ENCODE measurements around the gene ORAI3.
A peak's percentile ranks its signal among the peaks of the same experiment; 100 is the strongest.

The ORAI3 gene

GRCh38 chr16:30949650-30950515 is 1.0 kb downstream of the ORAI3 start (continued):
- TF ChIP-seq, protein P1, sequence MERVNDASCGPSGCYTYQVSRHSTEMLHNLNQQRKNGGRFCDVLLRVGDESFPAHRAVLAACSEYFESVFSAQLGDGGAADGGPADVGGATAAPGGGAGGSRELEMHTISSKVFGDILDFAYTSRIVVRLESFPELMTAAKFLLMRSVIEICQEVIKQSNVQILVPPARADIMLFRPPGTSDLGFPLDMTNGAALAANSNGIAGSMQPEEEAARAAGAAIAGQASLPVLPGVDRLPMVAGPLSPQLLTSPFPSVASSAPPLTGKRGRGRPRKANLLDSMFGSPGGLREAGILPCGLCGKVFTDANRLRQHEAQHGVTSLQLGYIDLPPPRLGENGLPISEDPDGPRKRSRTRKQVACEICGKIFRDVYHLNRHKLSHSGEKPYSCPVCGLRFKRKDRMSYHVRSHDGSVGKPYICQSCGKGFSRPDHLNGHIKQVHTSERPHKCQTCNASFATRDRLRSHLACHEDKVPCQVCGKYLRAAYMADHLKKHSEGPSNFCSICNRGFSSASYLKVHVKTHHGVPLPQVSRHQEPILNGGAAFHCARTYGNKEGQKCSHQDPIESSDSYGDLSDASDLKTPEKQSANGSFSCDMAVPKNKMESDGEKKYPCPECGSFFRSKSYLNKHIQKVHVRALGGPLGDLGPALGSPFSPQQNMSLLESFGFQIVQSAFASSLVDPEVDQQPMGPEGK (tag by site-specific recombination; IDR thresholded peaks at IDR 0.05), result peak; percentile 52
- TF ChIP-seq REST (tag by site-specific recombination; IDR thresholded peaks at IDR 0.05) (no peak), ZFP69B (tag by site-specific recombination; IDR thresholded peaks at IDR 0.05) (0 out of 2 replicates have a peak, but pooled peaks have one; percentile 58), TRIM28 (IDR thresholded peaks at IDR 0.05; ENCODE audit: borderline replicate concordance, low read length) (0 out of 2 replicates have a peak, but pooled peaks have one; percentile 21), ZNF560 (tag by site-specific recombination; IDR thresholded peaks at IDR 0.05; ENCODE audit: borderline replicate concordance) (no peak), ZNF514 (tag by site-specific recombination; IDR thresholded peaks at IDR 0.05) (no peak), ZNF223 (tag by site-specific recombination; IDR thresholded peaks at IDR 0.05) (no peak), ZBTB7A (tag by site-specific recombination; IDR thresholded peaks at IDR 0.05; ENCODE audit: low read depth) (0 out of 2 replicates have a peak, but pooled peaks have one; percentile 51), GLI2 (tag by site-specific recombination; IDR thresholded peaks at IDR 0.05; ENCODE audit: borderline replicate concordance, low read depth) (no peak)
- TF ChIP-seq, protein P2, sequence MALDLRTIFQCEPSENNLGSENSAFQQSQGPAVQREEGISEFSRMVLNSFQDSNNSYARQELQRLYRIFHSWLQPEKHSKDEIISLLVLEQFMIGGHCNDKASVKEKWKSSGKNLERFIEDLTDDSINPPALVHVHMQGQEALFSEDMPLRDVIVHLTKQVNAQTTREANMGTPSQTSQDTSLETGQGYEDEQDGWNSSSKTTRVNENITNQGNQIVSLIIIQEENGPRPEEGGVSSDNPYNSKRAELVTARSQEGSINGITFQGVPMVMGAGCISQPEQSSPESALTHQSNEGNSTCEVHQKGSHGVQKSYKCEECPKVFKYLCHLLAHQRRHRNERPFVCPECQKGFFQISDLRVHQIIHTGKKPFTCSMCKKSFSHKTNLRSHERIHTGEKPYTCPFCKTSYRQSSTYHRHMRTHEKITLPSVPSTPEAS (tag by site-specific recombination; IDR thresholded peaks at IDR 0.05), result no peak

DNA sequence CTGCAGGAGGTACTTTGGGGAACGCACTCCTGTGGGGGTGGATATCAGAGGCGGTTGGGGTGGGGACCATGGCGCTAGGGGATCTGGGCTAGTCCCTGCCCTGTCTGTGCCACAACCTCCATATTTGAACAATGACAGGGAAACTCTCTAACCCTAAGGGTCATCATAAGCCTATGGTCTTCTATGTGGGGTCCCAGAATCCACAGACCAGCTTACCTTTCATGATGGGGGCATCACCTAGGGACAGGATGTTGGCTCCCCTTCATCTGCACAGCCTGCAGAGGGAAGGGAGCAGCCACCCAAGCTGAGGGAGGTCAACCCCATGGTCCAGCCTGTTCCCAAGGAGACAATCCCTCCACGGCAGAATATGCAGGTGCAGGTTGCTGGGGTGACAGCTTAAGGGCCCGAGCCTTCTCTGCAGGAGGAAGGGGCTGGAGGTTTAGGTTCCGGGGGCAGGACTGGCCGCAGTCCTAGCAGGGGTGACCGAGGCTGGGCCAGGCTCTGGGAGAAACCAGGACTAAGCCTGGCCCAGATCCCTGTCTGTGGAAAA is 1.7 kb downstream of the ORAI3 start:
- CTCF ChIA-PET, result interaction anchor here (0.9 to 1.5 kb wide), 3 partner anchors 9 to 34 kb away, joined by 3 to 6 read pairs (median 6); no protein-coding TSS in a partner anchor
- H3K27ac ChIP-seq (ENCODE audit: extremely low read depth, low read depth, low read length), result no peak overlapping the region
- H3K4me3 ChIP-seq (ENCODE audit: low read depth, low read length), result no peak overlapping the region
- TF ChIP-seq ZSCAN16 (tag by site-specific recombination; IDR thresholded peaks at IDR 0.05) (no peak), ZNF354C (tag by site-specific recombination; IDR thresholded peaks at IDR 0.05; ENCODE audit: borderline replicate concordance, low read depth) (no peak), ZNF596 (tag by site-specific recombination; IDR thresholded peaks at IDR 0.05) (no peak), ZBTB8A (tag by site-specific recombination; IDR thresholded peaks at IDR 0.05) (no peak), ZNF335 (tag by site-specific recombination; conservative IDR thresholded peaks at IDR 0.05) (no peak), GLI2 (tag by site-specific recombination; IDR thresholded peaks at IDR 0.05; ENCODE audit: borderline replicate concordance, low read depth) (no peak), KLF16 (tag by site-specific recombination; IDR thresholded peaks at IDR 0.05) (no peak), ZNF362 (tag by site-specific recombination; IDR thresholded peaks at IDR 0.05) (no peak), ZNF777 (tag by site-specific recombination; IDR thresholded peaks at IDR 0.05; ENCODE audit: borderline replicate concordance) (no peak)
- no peaks in the 10 kb centered on the region for H3K9me3 ChIP-seq (ENCODE audit: control insufficient read depth, insufficient read depth, low read depth, low read length)
- POLR2A ChIA-PET, result interaction anchor here (0.6 to 1.3 kb wide), 3 partner anchors 10 to 34 kb away, joined by 3 read pairs; partner anchors contain the start of gene HSD3B7
- H3K36me3 ChIP-seq (ENCODE audit: control insufficient read depth in 2 of 2, insufficient read depth in 1 of 2, low read length in 2 of 2), result peaks cover 2 to 15% of the 10 kb centered on the region in 2 experiments; a peak in 2 of 3 replicates
- H3K4me1 ChIP-seq (ENCODE audit: control insufficient read depth, insufficient read depth, low read length), result peaks cover 2% of the 10 kb centered on the region; the same call in 1 of the 2 replicates
